Esophagus (tissue), 2 donors: Measurements from ENCODE around the gene GLUD2. TPM values are rescaled to one million over a fixed set of nuclear protein-coding genes. Genes with fewer than 3 reads are reported as not detected.
"Not testable (repeated sequence)": the region's sequence is repeated elsewhere in the genome, so short reads cannot be mapped to it uniquely, and the experiment has no call there.

Experiments used
- H3K27ac ChIP-seq, 2 donors: one replicate each; pipeline ENCODE4 v1.5.1; 2013; ENCODE audit warnings: low read depth in 2 of 2, mild to moderate bottlenecking in 2 of 2, inconsistent platforms in 1 of 2, low read length in 1 of 2, moderate library complexity in 1 of 2
- H3K27me3 ChIP-seq, 2 donors: one replicate each; pipeline ENCODE4 v1.6.1; 2013; ENCODE audit warnings: low read length in 2 of 2, control low read depth in 1 of 2, mild to moderate bottlenecking in 1 of 2; ENCODE audit not compliant: insufficient read depth in 2 of 2, control insufficient read depth in 1 of 2
- H3K36me3 ChIP-seq, 2 donors: one replicate each; pipeline ENCODE4 v1.6.1; 2013; ENCODE audit warnings: low read length in 1 of 2; ENCODE audit not compliant: control insufficient read depth in 2 of 2, insufficient read depth in 2 of 2
- H3K4me1 ChIP-seq, 2 donors: one replicate each; pipeline ENCODE4 v1.6.1; 2013; ENCODE audit warnings: low read length in 1 of 2; ENCODE audit not compliant: control insufficient read depth in 2 of 2, insufficient read depth in 2 of 2
- H3K4me3 ChIP-seq, 2 donors: one replicate each; pipeline ENCODE4 v1.5.1; 2013; ENCODE audit warnings: low read length in 2 of 2, mild to moderate bottlenecking in 2 of 2, low read depth in 1 of 2, moderate library complexity in 1 of 2
- H3K9me3 ChIP-seq, 2 donors: one replicate each; pipeline ENCODE4 v1.6.1; 2013; ENCODE audit warnings: mild to moderate bottlenecking in 2 of 2, low read depth in 1 of 2, low read length in 1 of 2, moderate library complexity in 1 of 2; ENCODE audit not compliant: control insufficient read depth in 2 of 2, insufficient read depth in 1 of 2
- WGBS, 2 donors: extraction: QIAGEN DNeasy Blood & Tissue Kit; methylation state at CpG; one replicate each; pipeline ENCODE4 v1.1.7; 2013; 5-methylcytosine and 5-hydroxymethylcytosine counted together
- polyA plus RNA-seq, 2 donors: library from polyadenylated mRNA; stranded (reverse); fragments of 200-250 nt; gene quantifications; one replicate each; pipeline ENCODE4 v1.2.3, GENCODE V29; 2013
- donor health status: healthy with polysubstance abuse.
- donor health status: Bipolar disorder and iron deficiency.

The GLUD2 gene
- polyA plus RNA-seq, 2 donors = 0.06 to 0.52 TPM

- WGBS, 2 donors = 44 to 53% methylated on average over 1 of the region's 1 CpG
- Histone ChIP-seq H3K4me3 (no peak overlapping the region), H3K27me3 (no peaks in the 10 kb centered on the region), H3K4me1 (no peaks in the 10 kb centered on the region), H3K36me3 (no peaks in the 10 kb centered on the region), H3K9me3 (no peaks in the 10 kb centered on the region), H3K27ac (no peak overlapping the region)
These were observed 19.0 kb upstream of the GLUD2 start for GRCh38 chrX:121028419-121028818.

- no peaks in the 10 kb centered on the region for H3K9me3 ChIP-seq
- no peaks in the 10 kb centered on the region for H3K36me3 ChIP-seq
- no peaks in the 10 kb centered on the region for H3K4me1 ChIP-seq
- H3K27me3 ChIP-seq = no peaks in the 10 kb centered on the region
- no peak overlapping the region for H3K4me3 ChIP-seq
- H3K27ac ChIP-seq = no peak overlapping the region
- 90 to 93% methylated on average over 4 of the region's 4 CpGs for WGBS, 2 donors
These were observed 17.3 kb upstream of the GLUD2 start for GRCh38 chrX:121030083-121030482.

- H3K27me3 ChIP-seq = no peaks in the 10 kb centered on the region
- WGBS, 2 donors = 61 to 74% methylated on average over 2 of the region's 2 CpGs
- H3K9me3 ChIP-seq = no peaks in the 10 kb centered on the region
- no peak overlapping the region for H3K27ac ChIP-seq
- no peaks in the 10 kb centered on the region for H3K4me1 ChIP-seq
- no peak overlapping the region for H3K4me3 ChIP-seq
- H3K36me3 ChIP-seq = no peaks in the 10 kb centered on the region
These were observed 14.9 kb upstream of the GLUD2 start for GRCh38 chrX:121032531-121032930.

- Histone ChIP-seq H3K27ac (no peak overlapping the region), H3K4me1 (no peaks in the 10 kb centered on the region), H3K27me3 (no peaks in the 10 kb centered on the region), H3K36me3 (no peaks in the 10 kb centered on the region), H3K9me3 (no peaks in the 10 kb centered on the region), H3K4me3 (no peak overlapping the region)
- 49 to 54% methylated on average over 3 of the region's 3 CpGs for WGBS, 2 donors
These were observed 11.3 kb upstream of the GLUD2 start for GRCh38 chrX:121036137-121036536.

- WGBS, 2 donors = 41 to 47% methylated on average over 4 of the region's 4 CpGs
- no peaks in the 10 kb centered on the region for H3K4me1 ChIP-seq
- no peaks in the 10 kb centered on the region for H3K9me3 ChIP-seq
- H3K36me3 ChIP-seq = no peaks in the 10 kb centered on the region
- no peak overlapping the region for H3K4me3 ChIP-seq
- H3K27ac ChIP-seq = no peak overlapping the region
- H3K27me3 ChIP-seq = no peaks in the 10 kb centered on the region
These were observed 10.5 kb upstream of the GLUD2 start for GRCh38 chrX:121036951-121037350.

- Histone ChIP-seq H3K9me3 (no peaks in the 10 kb centered on the region), H3K27ac (no peak overlapping the region), H3K27me3 (no peaks in the 10 kb centered on the region), H3K4me1 (no peaks in the 10 kb centered on the region), H3K36me3 (no peaks in the 10 kb centered on the region), H3K4me3 (no peak overlapping the region)
These were observed 3.4 kb downstream of the GLUD2 start for GRCh38 chrX:121050781-121051180.

GRCh38 chrX:121052122-121052521, 4.7 kb downstream of the GLUD2 start:
- Histone ChIP-seq H3K4me1 (no peaks in the 10 kb centered on the region), H3K9me3 (no peaks in the 10 kb centered on the region), H3K4me3 (no peak overlapping the region), H3K27ac (no peak overlapping the region), H3K27me3 (no peaks in the 10 kb centered on the region), H3K36me3 (no peaks in the 10 kb centered on the region)
- 72 to 87% methylated on average over 2 of the region's 2 CpGs for WGBS, 2 donors

- Histone ChIP-seq H3K4me3 (no peak overlapping the region), H3K9me3 (no peaks in the 10 kb centered on the region), H3K27me3 (no peaks in the 10 kb centered on the region), H3K4me1 (no peaks in the 10 kb centered on the region), H3K27ac (no peak overlapping the region), H3K36me3 (no peaks in the 10 kb centered on the region)
- WGBS, 2 donors = 93 to 97% methylated on average over 3 of the region's 3 CpGs
These were observed 14.9 kb downstream of the GLUD2 start for GRCh38 chrX:121062289-121062688.

GRCh38 chrX:121064579-121064978, 17.2 kb downstream of the GLUD2 start:
- H3K4me3 ChIP-seq = no peak overlapping the region
- no peaks in the 10 kb centered on the region for H3K27me3 ChIP-seq
- H3K27ac ChIP-seq = no peak overlapping the region
- no peaks in the 10 kb centered on the region for H3K36me3 ChIP-seq
- WGBS, 2 donors = 86 to 96% methylated on average over 6 of the region's 6 CpGs
- no peaks in the 10 kb centered on the region for H3K4me1 ChIP-seq
- no peaks in the 10 kb centered on the region for H3K9me3 ChIP-seq

- H3K4me1 ChIP-seq, H3K27ac ChIP-seq, H3K27me3 ChIP-seq, H3K4me3 ChIP-seq, H3K36me3 ChIP-seq, H3K9me3 ChIP-seq: not testable (repeated sequence)
- 44 to 70% methylated on average over 2 of the region's 2 CpGs for WGBS, 2 donors
These were observed 36.8 kb downstream of the GLUD2 start for GRCh38 chrX:121084247-121084646.
